Measurements from ENCODE around the gene CTAG1B.
"Not testable (repeated sequence)": the region's sequence is repeated elsewhere in the genome, so short reads cannot be mapped to it uniquely, and the experiment has no call there.

The CTAG1B gene

DNA sequence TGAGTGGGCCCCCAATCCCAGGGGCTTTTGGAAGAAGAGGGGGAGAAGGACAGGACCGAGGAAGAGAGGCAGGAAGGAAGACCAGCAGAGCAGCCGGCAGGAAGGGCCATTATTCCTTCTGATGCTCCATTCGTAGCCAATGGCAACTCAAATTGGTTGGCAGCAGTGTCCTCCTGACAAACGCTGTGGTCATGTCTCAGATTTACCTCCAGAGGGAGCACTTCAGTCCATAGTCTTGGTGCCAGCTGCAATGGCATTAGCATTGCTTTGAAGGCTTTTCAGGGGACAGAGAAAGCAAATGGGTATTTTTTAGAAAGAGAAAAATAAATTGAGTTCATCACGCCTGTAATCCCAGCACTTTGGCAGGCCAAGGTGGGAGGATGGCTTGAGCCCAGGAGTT is 9.9 kb upstream of the CTAG1B start:
- not testable (repeated sequence) for DNase-seq (ENCODE audit: low read depth in 3 of 3, low spot score in 1 of 3)

DNA sequence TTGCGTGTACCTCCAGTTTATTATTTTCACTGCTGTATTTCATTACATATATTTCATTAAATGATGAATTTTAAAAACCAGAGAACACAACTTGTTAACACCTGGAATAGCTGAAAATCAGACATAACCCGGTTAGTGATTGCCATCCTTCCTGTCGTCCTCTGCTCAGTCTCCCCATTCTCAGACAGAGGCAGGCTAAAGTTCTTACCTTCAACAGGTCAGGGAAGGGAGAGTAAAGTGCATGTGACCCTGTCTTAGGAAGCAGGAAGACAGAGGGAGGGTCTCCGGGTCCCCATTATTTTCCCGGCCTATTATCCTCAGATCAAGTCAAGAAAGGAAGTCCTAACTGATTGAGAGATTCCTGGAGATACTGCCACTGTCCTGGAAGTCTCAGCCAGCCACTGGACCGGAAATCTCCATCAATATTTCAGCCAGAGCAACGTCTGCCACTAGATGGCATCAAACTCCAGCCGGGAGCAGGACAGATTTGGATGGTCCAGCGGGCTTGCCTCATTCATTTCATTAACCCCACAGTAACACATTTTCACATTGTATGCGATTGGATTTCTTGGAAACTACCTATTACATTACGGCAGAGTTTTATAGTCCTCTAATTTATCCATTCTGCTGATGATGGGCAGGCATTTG is 1.8 kb upstream of the CTAG1B start:
- DNase-seq (ENCODE audit: low read depth in 3 of 3, low spot score in 1 of 3): not testable (repeated sequence)

DNA sequence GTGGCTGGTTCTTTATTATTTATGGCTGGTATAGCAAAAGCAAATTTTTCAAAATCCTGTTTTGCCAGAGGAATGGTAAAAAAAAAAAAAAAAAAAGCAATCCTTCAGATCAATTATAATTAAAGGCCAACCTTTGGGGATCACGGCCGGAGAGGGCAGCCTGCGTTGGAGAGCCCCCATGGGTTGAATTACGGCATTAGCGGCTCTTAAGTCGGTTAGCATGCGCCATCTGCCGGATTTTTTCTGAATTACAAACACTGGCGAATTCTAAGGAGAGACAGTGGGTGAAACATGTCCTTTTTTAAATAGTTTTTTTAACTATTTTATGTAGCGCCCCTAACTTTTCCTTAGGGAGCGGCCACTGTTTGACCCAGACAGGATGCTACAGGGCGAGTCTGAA is 5.5 kb downstream of the CTAG1B start:
- not testable (repeated sequence) for DNase-seq (ENCODE audit: low read depth in 3 of 3, low spot score in 1 of 3)

DNA sequence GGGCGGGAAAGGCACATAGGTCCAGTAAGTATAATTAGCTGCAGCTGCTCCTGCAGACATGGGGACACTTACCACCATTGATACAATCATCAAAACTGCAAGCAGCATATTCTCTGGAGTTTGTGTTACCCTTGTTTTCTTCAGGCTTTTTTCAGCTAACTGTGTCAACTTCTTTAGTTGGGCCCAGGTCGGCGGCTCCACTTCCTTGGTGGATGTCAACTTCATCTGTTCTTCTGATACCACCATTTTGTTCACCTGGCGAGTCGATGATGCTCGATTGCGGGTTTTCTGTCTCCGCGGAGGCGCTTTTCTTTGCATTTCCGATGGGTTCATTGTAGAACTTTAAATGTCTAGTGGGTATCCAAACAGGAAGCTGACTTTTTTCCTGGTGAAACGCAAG is 7.9 kb downstream of the CTAG1B start:
- DNase-seq (ENCODE audit: low read depth in 3 of 3, low spot score in 1 of 3): not testable (repeated sequence)

DNA sequence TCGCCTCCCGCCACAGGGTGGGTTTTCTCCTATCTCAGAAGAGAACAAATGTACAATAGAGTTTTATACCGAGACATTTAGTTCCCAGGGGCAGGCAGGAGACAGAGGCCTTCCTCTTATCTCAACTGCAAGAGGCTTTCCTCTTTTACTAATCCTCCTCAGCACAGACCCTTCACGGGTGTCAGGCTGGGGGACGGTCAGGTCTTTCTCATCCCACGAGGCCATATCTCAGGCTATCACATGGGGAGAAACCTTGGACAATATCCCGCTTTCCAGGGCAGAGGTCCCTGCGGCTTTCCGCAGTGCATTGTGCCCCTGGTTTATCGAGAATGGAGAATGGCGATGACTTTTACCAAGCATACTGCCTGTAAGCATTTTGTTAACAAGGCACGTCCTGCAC is 10.3 kb downstream of the CTAG1B start:
- not testable (repeated sequence) for DNase-seq (ENCODE audit: low read depth in 3 of 3, low spot score in 1 of 3)

DNA sequence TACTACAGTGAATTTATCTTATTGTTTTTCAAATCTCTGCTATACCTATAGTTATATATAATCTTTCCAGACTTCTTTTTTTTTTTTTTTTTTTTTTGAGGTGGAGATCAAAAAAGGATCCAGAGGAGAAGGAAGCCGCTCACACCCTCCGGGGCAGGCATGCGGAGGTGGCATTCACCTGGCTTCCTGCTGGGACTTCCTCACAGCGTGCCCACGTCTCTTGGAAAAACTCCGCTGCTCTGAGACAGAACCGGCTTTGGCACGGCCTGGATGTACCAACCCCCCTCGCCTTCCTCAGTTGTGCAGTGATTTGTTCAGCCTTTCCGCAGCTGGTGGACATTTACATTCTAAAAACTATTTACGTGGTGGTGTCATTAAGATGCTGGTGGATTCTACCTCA is 11.1 kb downstream of the CTAG1B start:
- DNase-seq (ENCODE audit: low read depth in 3 of 3, low spot score in 1 of 3): not testable (repeated sequence)

DNA sequence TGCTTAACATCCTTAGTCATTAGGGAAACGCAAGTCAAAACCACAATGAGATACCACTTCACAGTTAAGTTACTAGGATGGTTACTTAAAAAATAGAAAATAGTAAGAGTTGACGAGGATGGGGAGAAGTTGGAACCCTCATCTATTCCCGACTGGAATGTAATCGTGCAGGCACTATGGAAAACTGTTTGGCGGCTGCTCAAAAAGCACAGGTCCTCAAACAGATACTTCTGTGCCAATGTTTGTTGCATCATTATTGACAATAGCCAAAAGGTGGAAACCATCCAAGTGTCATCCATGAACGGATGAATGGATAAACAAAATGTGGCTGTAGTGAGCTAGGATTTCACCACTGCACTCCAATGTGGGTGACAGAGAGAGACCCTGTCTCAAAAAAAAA is 11.7 kb downstream of the CTAG1B start:
- no peak for DNase-seq (ENCODE audit: low read depth in 3 of 3, low spot score in 1 of 3)

DNA sequence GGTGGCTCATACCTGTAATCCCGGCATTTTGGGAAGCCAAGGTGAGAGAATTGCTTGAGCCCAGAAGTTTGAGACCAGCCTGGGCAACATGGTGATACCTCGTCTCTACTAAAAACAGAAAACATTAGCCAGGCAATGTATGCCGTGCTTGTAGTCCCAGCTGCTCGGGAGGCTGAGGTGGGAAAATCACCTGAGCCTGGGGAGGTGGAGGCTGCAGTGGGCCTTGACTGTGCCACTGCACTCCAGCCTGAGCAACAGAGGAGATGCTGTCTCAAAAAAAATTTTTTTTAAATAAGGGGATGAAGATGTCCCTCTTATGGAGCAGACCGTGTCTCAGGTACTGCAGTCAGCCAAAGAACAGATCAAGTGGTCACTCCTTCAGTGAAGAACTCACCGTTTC is 13.5 kb downstream of the CTAG1B start:
- no peak for DNase-seq (ENCODE audit: low read depth in 3 of 3, low spot score in 1 of 3)

DNA sequence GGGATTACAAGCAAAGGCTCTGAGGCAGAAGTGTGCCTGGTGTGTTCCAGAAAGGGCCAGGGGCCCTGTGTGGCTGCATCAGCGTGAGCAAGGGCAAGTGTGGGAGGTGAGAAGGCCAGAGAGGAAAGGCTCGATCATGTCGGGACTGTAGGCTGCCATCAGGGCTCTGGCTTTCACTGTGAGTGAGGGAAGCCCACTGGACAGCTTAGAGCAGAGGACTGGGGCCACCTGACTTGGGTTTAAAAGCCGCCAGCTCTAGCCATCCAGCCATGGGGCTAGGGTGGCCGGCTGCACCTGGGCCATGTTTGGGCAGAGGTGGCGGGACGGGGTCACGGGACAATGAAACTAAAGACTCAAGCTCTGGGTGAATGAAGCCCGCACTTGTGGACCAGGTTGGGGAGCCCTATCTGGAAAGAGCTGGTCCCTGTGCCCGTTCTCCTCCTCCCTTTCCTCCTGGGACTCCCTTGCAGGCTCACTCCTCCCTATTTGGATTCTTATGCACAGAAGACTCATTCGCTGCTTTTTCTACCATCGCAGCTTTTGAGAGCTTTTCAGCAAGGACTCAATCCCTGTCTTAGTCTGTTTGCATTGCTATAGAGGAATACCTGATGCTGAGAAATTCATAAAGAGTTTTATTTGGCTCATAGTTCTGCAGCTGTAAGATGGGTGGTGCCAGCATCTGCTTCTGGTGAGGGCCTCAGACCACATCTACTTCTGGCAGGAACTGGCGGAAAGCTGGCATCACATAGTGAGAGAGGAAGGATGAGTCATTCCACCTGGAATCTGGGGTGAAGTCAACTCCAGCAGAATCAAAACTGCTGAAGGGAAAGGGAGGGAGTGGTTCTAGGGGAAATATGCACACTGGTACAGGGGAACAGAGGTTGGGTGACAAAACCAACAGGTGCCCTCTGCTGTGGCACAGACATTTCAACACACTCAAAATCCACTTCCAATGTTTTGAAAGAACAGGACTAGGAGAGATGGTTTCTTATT is 15.3 kb downstream of the CTAG1B start:
- no peak for DNase-seq (ENCODE audit: low read depth in 3 of 3, low spot score in 1 of 3)

DNA sequence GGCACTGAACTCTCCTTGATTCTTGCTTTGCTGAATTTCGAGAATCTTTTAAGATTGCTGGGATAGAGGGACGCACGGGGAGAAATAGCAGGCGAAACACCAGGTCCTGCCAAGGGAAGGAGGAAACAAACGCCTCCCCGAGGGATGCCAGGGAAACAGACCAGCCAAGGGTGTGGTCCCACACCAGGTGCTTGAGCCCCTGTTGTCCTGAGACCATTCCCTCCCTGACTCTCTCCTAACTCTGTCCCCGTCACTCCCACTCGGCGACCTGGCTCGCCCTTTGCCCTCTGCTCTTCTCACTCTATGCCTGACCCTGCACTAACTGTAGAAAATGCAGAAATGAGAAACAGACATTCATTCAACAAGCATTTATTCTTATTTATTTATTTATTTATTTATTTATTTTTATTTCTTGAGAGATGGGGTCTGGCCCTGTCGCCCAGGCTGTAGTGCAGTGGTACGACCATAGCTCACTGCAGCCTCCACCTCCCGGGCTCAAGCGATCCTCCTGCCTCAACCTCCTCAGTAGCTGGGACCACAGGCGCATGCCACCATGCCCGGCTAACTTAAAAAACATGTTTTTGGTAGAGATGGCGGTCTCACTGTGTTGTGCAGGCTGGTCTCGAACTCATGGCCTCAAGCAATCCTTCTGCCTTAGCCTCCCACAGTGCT is 16.2 kb downstream of the CTAG1B start:
- no peak for DNase-seq (ENCODE audit: low read depth in 3 of 3, low spot score in 1 of 3)

DNA sequence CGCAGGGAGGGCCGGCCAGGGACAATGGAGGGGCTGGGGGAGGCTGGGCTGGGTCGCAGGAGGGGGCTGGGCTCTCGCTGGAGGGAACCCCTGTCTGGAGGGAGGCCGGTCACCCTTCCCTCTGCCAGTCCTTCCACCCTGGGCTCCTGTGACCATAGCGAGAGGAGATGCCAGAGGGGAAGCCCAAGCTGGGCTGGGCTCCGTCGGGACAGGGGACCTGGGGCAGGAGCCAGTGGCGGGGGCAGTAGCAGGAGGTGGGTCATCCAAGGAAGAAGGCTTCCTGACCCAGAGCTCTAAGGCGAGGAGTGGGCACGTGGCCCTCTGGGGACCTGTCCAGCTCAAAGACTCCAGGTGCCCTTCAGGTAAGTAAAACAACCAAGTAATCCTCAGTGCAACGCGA is 16.9 kb downstream of the CTAG1B start:
- no peak for DNase-seq (ENCODE audit: low read depth in 3 of 3, low spot score in 1 of 3)

DNA sequence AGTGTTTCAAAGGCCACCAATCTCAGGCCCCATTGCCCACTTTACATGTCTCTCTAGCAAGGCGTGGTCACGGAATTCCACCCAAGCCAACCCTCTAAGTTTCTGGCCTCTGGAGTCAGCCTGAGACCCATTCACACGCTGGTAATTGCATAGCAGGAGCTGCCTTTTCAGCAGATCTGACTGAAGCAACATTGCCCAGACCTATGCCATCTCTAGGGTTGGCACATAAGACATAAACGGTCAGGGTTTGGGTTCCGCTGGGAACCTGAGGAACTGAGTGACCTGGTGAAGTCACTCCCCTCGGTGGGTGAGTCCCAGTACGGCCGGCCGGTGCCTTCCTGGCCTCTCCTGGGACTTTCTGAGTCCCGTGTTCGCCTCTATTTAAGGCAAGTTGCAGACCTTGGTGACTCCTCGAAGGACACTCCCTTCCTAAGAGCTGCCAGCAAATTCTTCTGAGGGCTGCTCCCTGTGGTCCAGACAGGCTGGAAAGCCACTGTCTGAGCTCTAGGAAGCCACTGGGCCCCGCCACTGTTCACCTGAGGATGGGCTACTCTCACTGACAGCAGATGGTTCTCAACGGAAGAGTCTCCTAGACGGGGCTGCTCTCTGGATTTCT is 18.2 kb downstream of the CTAG1B start:
- no peak for DNase-seq (ENCODE audit: low read depth in 3 of 3, low spot score in 1 of 3)

DNA sequence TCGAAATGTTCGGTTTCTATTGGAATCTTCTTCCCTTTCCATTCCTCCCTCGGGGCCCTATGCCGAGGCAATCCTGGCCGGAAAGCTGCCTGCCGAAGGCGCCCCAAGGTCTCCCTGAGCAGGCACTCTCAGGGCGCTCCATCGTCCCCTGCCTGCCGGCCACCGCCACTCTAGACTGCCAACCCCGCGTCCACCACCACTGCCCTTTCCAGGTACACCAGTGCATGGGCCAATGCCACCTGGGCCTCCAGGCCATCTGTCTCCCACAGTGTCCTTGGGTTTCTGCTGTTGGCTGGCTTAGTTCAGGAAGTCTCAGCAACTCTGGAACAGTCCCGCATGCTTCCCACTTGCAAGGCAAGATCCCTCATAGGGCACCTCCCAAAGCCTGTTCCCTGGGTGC is 19.6 kb downstream of the CTAG1B start:
- no peak for DNase-seq (ENCODE audit: low read depth in 3 of 3, low spot score in 1 of 3)

DNA sequence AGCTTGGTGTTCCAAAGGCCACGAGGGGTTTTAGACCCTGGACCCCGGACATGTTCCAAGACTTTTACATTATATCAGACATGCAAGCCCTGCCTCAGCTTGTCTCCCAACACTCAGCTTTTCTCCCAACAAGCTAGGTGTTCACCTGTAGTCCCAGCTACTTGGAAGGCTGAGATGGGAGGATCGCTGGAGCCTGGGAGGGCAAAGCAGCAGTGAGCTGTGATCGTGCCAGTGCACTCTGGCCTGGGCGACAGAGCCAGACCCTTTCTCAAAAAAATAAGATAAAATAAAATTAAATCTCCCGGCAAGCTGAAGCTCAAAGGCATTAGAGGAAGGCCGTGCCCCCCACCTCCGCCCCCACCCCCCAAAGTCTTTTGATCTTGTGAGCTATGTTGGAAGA is 20.4 kb downstream of the CTAG1B start:
- DNase-seq (ENCODE audit: low read depth in 3 of 3, low spot score in 1 of 3): no peak

DNA sequence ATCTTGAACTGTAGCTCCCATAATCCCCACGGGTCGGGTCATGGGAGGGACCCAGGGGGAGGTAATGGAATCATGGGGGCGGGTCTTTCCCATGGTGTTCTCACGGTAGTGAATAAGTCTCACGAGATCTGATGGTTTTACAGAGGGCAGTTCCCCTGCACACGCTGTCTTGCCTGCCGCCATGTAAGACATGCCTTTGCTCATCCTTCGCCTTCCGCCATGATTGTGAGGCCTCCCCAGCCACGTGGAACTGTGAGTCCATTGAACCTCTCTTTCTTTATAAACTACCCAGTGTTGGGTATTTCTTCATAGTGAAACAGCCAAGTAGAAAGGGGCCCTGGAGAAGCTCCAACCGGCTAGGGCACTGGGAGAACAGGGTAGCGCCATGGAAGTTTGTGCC is 21.9 kb downstream of the CTAG1B start:
- no peak for DNase-seq (ENCODE audit: low read depth in 3 of 3, low spot score in 1 of 3)

DNA sequence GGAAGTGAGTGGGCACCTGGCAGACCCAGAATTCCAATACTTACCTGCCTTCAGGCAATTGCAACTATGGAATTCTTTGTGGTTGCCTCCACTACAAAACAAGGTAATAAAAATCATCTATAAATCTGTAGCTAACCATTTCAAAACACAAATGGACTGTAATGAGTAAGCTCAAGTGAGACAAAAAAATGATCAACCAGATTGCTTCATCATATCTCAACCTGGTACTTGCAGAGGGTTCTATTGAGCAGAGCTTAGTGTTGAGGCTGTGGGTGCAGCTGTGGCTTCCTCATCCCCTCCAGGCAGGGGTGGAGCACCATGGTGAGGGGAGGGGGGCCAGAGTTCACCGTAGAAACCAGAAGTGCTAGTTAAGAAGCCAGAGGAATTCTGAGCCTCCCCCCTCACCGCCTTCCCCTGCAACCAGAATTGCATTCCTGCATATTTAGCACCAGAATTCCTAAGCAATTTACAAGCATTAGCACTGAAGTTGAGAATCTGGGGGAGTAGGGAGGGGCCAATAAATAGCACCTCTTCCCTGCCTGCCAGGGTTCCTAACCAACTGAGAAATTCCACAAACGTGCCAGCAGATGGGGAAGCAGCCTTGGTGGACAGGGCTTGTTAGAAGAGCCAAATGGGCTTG is 22.7 kb downstream of the CTAG1B start:
- no peak for DNase-seq (ENCODE audit: low read depth in 3 of 3, low spot score in 1 of 3)

DNA sequence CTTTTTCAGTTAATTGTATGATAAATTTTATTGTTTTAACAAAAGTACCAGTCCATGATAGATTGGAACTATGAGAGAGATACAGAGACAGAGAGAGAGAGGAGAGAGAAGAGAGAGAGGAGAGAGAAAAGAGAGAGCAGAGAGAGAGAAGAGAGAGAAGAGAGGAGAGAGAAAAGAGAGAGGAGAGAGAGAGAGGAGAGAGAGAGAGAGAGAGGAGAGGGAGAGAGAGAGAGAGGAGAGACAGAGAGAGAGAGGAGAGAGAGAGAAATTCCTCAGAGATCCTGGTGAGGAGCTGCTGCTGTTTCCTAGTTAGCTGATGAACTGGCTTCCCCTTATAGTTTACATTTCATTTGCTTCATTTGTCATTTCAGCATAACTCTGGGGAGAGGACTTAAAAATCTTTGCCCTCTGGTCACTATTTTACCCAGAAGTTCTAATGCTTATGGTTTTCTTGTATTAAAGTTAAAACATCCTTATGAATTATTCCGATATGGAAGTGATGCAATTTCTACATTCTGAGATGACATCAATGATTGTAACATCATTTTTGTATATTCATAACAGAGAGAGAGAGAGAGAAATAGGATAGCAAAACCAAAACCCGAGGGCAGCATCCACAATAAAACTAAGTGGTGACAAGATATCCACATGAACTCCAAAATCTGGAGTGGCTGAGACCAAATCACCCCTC is 23.4 kb downstream of the CTAG1B start:
- DNase-seq (ENCODE audit: low read depth in 3 of 3, low spot score in 1 of 3): no peak

DNA sequence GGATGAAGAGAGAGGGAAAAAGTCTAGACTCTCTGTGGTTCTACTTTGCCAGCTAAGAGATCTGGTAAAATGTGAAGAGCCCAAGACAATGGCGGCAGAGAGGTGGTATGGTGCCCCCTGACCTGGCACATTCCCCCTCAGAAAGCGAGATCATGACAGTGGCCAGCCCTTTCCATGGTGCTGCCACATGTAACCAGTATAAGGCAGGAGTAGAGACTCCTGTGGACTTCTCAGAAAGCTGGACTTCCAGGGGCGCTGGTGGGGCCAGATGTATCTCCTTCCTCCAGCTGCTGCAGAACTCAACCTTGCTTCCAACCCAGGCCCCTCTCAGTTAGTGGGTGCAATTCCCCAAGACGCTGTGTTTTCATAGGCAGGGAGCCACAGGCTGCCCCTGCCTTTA is 24.6 kb downstream of the CTAG1B start:
- DNase-seq (ENCODE audit: low read depth in 3 of 3, low spot score in 1 of 3): no peak

DNA sequence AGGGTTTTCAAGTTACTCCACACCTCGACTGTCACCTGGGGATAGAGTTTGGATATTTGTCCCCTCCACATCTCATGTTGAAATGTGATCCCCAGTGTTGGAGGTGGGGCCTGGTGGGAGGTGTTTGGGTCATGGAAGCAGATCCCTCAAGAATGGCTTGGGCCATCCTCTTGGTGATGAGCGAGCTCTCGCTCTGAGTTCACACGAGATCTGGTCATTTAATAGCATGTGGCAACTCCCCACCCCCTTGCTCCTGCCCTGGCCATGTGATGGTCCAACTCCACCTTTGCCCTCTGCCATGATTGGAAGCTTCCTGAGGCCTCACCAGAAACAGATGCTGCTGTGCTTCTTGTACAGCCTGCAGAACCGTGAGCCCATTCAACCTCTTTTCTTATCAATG is 25.9 kb downstream of the CTAG1B start:
- no peak for DNase-seq (ENCODE audit: low read depth in 3 of 3, low spot score in 1 of 3)

DNA sequence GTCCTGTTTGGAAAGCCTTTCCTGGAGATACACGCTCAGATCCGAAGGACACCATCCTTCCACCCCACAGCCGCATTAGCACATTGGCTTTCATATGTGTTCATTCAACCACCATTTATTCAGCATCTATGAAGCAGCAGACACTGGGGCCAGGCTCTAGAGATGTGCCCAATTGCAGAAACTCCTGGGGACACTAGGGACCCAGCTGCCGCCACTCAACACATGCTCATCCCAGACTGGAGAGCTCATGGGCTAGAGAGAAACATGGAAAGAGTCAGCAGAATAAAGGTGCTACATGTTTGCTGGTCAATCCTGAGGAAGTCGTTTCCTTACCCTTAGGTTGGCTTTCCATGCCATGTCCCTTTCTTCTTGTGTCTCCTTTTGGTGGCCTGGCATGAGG is 26.6 kb downstream of the CTAG1B start:
- DNase-seq (ENCODE audit: low read depth in 3 of 3, low spot score in 1 of 3): no peak

Data from stimulated activated CD4-positive, alpha-beta T cell treated with anti-CD3 and anti-CD28 coated beads, TNF-alpha, amount 100 ng/mL, for 1 hour (primary cell).